NCI-H748 (cell line): ENCODE measurements around the gene ZBTB16.

Experiments used
- DNase-seq: peaks from one replicate; lab custom pipeline; 2025; ENCODE audit not compliant: unreplicated experiment; lab: John Stamatoyannopoulos, UW

Gene ZBTB16, protein sequence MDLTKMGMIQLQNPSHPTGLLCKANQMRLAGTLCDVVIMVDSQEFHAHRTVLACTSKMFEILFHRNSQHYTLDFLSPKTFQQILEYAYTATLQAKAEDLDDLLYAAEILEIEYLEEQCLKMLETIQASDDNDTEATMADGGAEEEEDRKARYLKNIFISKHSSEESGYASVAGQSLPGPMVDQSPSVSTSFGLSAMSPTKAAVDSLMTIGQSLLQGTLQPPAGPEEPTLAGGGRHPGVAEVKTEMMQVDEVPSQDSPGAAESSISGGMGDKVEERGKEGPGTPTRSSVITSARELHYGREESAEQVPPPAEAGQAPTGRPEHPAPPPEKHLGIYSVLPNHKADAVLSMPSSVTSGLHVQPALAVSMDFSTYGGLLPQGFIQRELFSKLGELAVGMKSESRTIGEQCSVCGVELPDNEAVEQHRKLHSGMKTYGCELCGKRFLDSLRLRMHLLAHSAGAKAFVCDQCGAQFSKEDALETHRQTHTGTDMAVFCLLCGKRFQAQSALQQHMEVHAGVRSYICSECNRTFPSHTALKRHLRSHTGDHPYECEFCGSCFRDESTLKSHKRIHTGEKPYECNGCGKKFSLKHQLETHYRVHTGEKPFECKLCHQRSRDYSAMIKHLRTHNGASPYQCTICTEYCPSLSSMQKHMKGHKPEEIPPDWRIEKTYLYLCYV

DNA sequence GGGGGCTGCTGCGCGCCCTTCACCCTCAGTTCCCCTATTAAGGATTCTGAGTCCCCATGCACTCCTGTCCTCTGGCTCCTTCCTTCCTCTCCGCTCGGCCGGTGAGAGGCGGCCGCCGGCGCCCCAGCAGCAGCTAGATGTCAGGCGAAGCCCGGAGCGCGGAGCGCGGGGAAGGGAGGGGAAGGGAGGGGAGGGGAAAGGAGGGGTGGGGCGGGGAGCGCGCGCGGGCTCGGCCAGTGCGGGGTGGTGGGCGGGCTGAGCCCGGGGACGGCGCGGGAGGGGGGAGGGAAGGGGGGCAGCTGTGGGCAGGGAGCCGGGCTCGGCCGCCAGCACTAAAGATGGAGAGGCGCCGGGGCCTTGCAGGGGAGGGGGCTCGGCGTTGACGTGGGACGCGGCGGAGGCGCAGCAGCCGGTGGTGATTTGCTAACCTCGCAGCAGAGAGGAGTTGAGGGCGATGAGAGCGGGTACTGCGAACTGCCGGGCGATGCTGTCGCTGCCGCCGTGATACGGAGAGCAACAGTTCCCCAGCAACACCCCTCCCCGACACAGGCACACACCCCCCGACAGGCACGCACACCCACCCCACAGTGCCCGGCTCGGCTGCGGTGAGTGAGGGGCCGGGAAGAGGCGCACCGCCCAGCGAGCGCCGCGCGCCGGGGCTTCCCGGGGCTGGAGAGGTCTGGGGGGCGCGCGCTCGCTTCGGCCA lies at the start of gene ZBTB16:
TSS of gene ZBTB16 (plus strand) at position 434 of the 706 bp plus-strand sequence. CDS start 3,590 bp downstream, outside the sequence.
- peak; percentile 77 for DNase-seq

DNA sequence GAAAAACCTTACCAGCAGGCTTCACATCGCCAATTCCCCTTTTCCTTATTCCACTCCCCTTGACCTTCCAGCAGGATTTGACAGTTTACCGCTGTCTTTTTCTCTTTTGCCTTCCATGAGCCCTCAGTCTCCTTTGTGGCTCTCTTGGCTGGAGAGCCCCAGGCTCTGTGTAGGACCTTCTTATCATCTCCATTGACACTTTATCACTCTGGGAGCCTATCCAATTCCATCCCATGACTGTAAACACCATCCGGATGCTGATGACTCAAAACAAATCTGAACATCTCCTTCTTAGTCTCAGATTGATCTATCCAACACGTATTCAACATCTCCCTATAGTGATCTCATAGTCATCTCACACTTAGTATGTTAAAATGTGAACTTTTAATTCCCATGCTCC lies 48.6 kb upstream of the ZBTB16 start:
- no peak for DNase-seq

DNA sequence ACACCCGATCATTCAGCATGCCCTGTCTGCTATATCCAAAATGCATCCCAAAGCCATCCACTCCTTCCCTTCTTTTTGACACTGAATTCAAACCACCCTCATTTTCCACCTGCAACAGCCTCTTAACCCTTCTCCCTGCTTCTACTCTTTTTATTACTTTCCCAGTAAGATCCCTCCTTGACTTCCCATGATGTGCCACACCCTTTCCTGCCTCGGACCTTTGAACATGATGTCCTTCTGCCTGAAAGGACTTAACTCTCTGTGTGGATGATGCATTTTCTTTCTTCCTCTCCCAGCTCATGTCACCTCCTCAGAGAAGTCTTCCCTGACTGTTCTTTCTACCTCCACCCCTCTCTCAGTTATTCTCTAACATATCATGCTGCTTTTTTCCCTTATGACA lies 48.1 kb upstream of the ZBTB16 start:
- no peak for DNase-seq

DNA sequence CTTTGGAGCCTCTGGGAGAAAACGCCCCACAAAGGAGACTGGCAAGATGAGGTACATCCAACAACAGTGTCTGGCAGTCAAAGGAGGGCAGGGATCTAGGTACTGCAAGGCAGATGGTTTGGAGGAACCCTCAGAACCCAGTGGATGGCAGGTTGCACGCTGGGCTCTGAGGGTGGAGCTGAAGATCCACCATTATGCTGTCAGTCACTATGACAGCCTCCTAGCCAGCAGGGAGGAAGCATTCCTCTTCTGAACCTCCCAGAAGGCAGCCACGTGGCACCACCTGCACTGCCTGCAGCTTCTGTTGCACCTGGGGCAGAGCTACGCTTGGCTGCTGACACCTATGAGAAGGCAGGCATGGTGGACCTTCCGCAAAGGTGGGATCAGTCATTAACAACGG lies 44.4 kb upstream of the ZBTB16 start:
- DNase-seq: peak; percentile 16

DNA sequence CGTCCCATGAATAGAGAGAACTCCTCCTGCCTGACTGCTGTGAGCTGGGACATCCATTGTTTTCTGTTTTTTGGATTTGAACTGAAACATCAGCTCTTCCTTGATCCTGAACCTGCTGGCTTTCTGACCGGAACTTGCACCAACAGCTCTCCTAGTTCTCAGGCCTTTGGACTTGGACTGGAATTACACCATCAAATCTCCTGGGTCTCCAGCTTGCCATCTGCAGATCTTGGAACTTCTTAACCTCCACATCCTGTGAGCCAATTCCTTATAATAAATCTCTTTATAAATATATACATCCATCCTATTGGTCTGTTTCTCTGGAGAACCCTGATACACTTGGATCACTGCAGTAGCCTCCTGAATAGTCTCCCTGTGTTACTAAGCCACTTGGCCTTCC lies 42.5 kb upstream of the ZBTB16 start:
- DNase-seq: no peak

DNA sequence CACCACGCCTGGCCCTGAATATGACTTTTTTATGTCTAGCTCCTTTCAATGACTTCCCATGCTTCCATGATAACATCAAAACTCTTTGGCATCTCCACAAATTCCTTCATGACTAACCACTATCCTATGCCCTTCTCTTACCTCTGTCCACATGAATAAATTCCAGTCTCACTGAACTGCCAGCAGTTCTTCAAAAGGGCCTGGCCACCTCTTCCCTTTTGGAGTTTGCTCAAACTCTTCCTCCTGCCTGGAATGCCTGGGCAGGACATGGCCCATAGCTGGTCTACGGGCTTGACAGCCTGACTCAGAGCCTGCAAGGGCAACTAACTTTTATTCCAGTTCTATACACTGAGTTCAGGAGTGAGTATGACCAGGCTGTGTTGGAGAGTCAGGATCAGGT lies 41.8 kb upstream of the ZBTB16 start:
- no peak for DNase-seq

DNA sequence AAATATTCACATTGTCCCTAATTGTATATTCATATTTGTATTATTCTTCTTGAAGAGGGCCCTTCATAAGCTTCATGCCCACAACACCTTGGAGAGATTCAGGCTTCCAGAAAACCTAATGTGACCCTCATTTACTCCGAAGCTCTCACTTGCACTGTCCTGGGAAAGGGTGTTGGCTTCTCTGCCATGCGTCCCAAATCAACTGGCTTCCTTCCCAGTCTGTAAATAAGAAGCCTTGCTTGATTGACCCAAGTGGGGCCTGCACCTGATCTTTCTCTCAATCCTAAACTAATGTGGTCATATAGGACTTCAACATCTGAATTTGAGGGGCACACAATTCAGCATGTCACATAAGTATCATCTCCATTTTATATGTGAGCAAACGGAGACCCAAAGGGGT lies 40.5 kb upstream of the ZBTB16 start:
- no peak for DNase-seq

DNA sequence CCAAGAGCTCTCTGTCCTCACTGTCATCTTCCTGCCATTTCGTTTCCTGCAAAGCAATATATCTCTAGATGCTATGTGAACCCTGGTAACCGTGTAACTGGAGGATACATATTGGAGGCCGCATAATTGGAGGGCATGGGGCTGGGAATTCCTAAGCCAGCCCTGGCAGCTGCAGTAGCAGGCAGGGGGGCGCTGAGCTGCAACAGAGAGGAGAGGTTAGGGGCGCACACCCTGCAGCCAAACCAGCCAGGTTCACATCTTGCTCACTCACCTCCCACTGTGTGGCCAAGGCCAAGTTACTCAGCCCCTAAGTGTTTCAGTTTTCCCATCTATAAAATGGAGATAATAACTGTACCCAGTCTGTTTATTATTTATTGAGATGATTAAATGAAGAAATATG lies 39.9 kb upstream of the ZBTB16 start:
- no peak for DNase-seq

DNA sequence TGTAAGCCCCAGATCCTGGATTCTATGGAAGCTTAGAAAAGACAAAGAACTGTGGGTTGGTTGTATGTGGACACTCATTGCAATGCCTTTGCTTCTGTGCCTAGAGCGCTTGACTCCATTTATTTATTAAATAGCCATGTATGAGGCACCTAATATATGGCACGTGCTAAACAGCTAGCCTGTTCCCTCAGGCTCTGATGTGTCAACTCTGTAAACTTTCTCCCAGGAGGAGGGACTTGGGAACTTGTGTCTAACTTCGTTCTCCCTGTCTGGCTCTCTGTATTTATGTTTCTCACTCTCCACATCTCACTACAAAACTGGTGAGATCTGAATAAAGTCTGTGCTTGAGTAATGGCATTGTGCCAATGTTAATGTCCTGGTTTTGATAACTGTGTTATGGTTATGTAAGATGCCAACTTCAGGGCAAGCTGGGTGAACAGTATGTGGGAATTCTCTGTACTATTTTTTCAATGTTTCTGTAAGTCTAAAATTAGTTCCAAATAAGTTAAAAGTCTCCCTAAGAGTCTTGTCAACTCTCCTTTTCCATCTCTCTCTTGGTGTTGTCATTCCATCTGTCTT lies 34.1 kb upstream of the ZBTB16 start:
- no peak for DNase-seq

DNA sequence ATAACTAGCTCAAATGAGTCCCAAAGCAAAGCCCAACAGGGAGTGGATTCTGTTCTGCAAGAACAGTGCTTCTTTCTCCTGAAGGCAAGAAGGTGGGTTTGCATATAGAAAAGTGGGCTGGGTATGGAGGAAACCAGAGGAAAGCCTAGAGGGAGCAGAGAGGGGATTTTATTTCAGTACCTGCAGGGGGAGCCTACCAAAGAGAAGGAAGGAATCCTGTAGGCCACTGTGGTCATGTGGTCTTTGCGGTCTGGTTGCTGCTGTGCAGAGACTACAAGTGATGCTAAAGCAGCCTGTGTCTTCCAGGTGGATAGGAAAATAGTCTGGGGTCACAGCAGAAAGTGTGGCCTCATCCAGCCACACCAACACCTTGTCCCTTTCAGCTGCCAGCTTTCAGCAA lies 33.2 kb upstream of the ZBTB16 start:
- peak; percentile 6 for DNase-seq

DNA sequence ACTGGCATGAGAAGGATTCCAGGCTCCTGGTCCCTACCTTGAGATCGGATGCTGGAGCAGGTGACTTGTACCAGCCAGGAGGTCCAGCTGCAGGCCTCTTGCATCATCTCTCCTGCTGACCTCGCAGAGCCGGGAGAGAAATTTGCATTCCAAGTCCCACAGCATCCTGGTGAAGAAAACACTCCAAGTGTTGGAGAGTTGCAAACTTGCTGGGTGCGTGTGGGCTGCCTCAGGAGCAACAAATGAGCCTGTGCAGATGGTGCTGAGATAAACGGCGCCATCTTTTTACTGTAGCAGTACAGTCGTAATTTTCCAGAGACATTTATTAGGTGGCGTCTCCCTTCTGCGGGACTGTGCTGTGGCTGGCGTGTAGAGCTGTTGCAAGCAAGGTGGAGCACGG lies 32.1 kb upstream of the ZBTB16 start:
- DNase-seq: no peak

DNA sequence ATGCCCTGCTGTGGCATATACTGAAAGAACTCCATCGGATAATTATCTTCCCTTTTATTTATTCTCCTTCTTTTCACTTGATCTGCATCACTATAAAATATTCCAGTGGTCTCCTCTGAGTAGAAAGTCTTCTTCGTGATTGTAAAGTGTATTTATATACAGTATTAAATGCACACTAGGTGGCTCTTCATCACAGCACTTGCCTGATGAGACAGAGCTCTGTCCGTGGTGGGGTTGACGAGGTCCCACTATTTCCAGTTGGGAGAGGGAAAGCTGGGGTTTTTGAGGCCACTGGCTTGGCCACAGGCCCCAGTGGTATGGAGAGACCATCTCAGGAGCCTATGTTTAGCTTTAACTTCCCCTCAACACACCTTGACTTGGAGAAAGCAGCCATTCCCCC lies 31.6 kb upstream of the ZBTB16 start:
- no peak for DNase-seq

DNA sequence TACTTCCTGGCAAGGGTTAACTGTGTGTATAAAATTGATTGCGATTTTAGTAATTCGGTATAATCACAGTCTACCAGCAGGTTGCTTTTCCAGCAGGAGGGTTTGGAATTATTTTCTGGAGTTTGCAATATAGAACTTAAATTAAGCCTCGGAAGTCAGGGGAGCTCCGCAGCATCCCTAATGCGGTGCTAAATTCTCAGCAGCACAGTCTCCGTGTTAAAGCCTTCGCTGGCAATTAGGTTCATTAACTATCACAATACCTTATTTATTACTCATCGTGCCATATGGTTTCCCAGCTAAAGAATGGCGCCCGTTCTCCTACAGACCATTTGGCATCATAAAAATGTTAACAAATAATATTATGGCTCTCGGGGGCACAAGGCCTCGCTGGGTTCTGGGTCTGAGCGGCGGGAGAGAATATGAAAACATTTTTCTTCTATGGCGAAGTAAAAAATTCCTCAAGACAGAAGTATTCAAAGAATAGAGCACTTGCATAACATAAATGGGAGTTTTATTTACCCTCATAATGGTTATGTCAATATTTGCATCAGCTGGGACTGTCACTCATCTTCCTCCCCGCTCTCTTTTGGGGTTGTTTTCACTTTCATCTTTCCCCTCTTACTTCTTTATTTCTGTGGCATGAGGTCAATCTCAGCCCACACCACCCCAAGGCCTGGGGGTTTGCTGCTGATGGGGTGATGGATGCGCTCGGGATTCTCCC lies 28.1 kb upstream of the ZBTB16 start:
- DNase-seq: peak; percentile 3

DNA sequence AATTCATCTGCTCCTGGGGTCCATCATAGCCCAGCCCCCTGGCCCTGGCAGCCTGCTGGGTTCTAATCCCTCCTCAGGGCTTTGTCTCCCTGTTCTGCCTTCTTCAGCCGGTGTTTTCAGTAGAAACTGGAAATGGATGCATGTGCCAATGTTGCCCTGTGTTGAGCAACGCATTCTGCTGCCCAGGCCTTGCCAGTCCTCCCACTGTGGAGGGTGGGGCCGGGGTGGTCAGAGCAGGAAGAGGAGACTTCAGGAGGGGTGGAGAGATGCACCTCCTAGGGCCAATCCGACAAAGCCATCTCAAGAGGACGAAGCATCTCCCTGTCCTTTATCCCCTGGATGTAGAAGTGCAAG lies 27.6 kb upstream of the ZBTB16 start:
- no peak for DNase-seq

DNA sequence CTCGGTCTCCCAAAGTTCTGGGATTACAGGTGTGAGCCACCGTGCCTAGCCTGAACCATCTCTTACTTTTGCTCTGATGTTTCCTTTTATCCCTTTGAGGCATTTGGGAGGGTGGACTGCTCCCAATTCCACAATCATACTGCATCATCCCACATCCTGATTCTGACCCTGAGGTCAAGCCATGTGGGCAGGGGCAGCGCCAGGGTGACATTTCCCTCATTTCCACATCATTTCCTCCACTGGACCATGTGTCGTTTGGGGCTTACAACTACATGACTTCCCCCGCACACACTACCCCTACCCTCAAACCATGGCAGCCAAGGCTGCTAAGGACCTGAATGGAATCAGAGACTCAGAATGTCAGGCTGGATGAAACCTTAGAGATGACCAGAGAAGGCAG lies 26.4 kb upstream of the ZBTB16 start:
- no peak for DNase-seq

DNA sequence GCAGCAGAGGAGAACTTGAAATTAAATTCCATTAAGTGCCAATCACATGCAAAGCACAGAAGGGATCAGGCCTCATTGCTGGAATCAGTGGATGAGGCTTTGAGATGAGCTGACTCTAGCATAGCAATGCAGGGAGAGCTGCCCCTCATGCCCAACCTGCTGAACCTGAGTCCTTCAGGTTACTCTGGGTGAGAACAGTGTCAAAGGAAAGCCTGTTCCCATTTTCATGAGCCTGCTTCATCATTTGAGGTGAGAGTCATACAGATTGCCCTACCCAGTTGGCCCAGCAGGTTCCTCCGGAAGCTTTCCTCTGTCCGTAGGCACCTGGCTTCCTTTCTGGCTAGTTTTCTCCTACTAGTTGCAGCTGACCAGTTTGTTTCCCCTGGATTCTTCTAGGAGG lies 25.9 kb upstream of the ZBTB16 start:
- DNase-seq: no peak

DNA sequence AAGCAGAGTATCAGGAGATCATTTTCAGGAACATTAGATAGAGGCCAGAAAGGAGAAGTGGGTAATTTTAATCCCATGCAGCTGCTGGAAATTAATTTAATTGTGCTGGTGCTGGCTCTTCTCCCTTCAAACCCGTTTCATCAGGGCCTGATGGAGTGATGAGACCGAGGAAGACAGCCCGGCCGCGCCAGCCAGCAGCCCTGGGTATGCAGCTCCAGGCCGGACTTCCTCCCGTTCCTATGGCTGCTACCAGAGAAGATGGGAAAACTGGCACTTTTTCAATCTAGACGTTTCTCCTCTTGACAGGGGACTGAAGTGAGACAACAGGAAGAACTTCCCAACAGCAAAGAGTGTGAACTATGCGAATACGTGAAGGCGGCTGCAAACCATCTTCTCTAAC lies 24.6 kb upstream of the ZBTB16 start:
- no peak for DNase-seq

DNA sequence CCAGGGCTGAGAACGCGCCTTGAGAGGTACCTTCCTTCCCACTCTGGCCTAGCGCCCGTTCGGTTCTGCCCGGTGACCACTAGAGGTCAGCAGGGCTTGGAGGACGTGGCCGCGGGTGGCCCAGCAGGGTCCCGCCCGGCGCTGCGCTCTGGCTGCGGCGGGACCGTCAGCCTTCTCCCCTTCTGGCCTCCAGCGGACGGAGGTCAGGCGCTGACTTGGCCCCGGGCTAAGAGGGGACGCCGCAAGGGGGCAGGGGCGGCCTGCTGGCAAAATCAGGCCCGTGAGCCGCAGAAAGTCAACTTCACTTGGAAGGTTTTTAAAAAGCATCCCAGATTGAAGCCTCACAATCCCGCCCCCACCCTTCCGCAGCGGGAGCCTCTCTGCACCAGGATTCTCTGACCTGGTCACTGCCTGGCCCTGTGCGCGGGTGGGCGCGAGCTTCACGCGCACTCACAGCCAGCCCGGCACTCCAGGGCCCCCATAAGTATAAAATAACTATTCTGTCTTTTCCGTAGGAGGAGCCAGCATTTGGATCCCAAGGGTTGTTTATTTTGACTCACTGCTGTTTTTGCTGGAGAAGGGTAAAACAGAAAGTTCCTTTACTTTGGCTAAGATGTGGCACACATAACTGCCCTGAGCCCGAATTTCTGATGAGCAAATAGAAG lies 23.2 kb upstream of the ZBTB16 start:
- peak; percentile 67 for DNase-seq

DNA sequence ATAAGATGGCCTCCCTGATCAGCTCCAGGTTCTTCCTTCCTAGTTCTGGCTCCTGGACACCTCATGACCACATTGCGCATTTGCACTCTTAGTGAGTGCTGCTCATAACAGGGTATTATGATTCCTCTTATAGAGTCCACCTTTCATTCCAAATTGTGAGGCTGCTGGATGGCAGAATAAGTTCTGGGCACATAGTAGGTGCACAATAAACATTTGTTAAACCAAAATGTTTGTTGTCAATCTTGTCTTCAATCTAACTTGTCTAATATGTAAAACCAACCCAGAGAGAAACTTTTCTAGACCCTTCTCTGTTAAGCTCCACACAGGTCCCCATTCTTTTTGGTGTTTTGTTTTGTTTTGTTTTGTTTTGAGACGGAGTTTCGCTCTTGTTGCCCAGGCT lies 22.6 kb upstream of the ZBTB16 start:
- DNase-seq: no peak

DNA sequence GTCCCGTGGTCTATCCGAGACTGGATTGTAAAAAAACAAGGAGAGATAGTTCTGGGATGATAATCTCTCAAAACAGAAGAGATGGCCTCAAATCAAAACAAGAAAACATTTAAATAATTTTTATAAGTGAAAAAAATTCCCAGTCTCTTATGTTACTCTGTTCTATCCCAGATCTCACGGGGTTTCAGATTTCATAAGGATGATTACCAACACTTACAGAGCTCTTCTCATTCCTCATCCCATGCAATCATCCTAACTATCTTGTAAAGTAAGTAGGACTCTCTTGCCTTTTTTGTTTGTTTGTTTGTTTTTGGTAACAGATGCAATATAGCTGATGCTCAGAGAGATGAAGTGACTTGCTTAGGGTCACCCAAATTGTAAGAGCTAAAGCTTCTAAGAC lies 20.0 kb upstream of the ZBTB16 start:
- DNase-seq: no peak
